Measurements from ENCODE around the gene RASA2.

DNA sequence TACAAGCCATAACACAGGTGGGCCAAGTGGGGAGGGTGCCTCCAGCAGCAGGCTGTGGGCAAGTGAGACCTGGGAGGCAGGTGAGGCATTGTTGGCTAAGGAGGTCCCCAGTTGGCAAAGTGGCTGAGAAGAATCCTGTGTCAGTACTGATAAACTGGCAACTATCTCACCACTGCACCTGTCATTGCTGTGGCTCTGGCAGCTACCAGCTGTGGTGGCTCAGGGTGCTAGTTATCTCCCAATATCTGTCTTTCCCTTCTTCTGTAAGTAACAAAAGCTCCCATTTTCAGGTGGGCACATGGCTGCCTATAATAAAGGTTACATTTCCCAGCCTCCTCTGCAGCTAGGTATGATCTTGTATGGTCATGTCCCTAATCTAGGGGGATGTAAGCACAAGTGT, 170.7 kb downstream of the RASA2 start:
- TF ChIP-seq, protein P1, sequence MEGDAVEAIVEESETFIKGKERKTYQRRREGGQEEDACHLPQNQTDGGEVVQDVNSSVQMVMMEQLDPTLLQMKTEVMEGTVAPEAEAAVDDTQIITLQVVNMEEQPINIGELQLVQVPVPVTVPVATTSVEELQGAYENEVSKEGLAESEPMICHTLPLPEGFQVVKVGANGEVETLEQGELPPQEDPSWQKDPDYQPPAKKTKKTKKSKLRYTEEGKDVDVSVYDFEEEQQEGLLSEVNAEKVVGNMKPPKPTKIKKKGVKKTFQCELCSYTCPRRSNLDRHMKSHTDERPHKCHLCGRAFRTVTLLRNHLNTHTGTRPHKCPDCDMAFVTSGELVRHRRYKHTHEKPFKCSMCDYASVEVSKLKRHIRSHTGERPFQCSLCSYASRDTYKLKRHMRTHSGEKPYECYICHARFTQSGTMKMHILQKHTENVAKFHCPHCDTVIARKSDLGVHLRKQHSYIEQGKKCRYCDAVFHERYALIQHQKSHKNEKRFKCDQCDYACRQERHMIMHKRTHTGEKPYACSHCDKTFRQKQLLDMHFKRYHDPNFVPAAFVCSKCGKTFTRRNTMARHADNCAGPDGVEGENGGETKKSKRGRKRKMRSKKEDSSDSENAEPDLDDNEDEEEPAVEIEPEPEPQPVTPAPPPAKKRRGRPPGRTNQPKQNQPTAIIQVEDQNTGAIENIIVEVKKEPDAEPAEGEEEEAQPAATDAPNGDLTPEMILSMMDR (IDR thresholded peaks at IDR 0.05 in 8 of 11, conservative IDR thresholded peaks at IDR 0.05 in 3 of 11) = no peak
- TF ChIP-seq POLR2A (IDR thresholded peaks at IDR 0.05) = no peak
